Choroid plexus epithelial cell (primary cell): ENCODE measurements around the gene MPP2.
A peak's percentile ranks its signal among the peaks of the same experiment; 100 is the strongest.

ENCODE experiments used
- DNase-seq: peaks from one replicate; pipeline ENCODE4 v3.0.0-alpha.2; 2010; ENCODE audit warnings: low read depth
- H3K4me3 ChIP-seq: 2 replicates; pipeline ENCODE4 v1.5.1; 2011; ENCODE audit warnings: low read depth, mild to moderate bottlenecking, control low read depth, low read length, moderate library complexity
- CTCF ChIP-seq: conservative IDR thresholded peaks from 2 replicates; pipeline ENCODE4 v1.5.1; 2011; ENCODE audit warnings: low read depth, mild to moderate bottlenecking, control low read depth, inconsistent platforms, low read length, moderate library complexity

The MPP2 gene

GRCh38 chr17:43891851-43892646, 15.3 kb downstream of the MPP2 start:
- H3K4me3 ChIP-seq, result no peak overlapping the region
- TF ChIP-seq CTCF, result no peak
- DNase-seq, result peak; percentile 9

GRCh38 chr17:43890240-43890639, 17.1 kb downstream of the MPP2 start:
- no peak overlapping the region for H3K4me3 ChIP-seq
- TF ChIP-seq CTCF, result no peak

GRCh38 chr17:43888548-43888947, 18.8 kb downstream of the MPP2 start:
- no peak for TF ChIP-seq CTCF
- no peak for DNase-seq
- no peak overlapping the region for H3K4me3 ChIP-seq

More at GRCh38 chr17:43890240-43890639, 17.1 kb downstream of the MPP2 start:
- DNase-seq, result no peak

GRCh38 chr17:43882761-43883415, 24.4 kb downstream of the MPP2 start:
- H3K4me3 ChIP-seq, result no peak overlapping the region
- no peak for TF ChIP-seq CTCF
- DNase-seq, result no peak

- no peak for TF ChIP-seq CTCF
- no peak for DNase-seq
- H3K4me3 ChIP-seq, result no peak overlapping the region
Measured at GRCh38 chr17:43881758-43882505, 25.4 kb downstream of the MPP2 start.

- DNase-seq, result no peak
- no peak for TF ChIP-seq CTCF
- no peak overlapping the region for H3K4me3 ChIP-seq
Measured at GRCh38 chr17:43881181-43881580, 26.2 kb downstream of the MPP2 start.
